Inflammatory macrophage (primary cell): Measurements from ENCODE around the gene OR11A1.
A peak's percentile ranks its signal among the peaks of the same experiment; 100 is the strongest.
"Not testable (repeated sequence)": the region's sequence is repeated elsewhere in the genome, so short reads cannot be mapped to it uniquely, and the experiment has no call there.

ENCODE experiments used
- DNase-seq, 2 donors: peaks; one replicate each; pipeline ENCODE4 v3.0.0-alpha.2; 2020 to 2022

The OR11A1 gene

GRCh38 chr6:29478740-29479139, 21.9 kb upstream of the OR11A1 start:
- no peak for DNase-seq

GRCh38 chr6:29477923-29478450, 21.1 kb upstream of the OR11A1 start:
- no peak for DNase-seq

GRCh38 chr6:29474996-29475395, 18.1 kb upstream of the OR11A1 start:
- no peak for DNase-seq

GRCh38 chr6:29466241-29466640, 9.4 kb upstream of the OR11A1 start:
- no peak for DNase-seq

GRCh38 chr6:29465801-29466200, 8.9 kb upstream of the OR11A1 start:
- DNase-seq: no peak

- no peak for DNase-seq
These were observed 8.4 kb upstream of the OR11A1 start for GRCh38 chr6:29465279-29465678.

GRCh38 chr6:29462022-29462421, 5.2 kb upstream of the OR11A1 start:
- no peak for DNase-seq

GRCh38 chr6:29461021-29461814, 4.3 kb upstream of the OR11A1 start:
- no peak for DNase-seq

GRCh38 chr6:29451471-29452193, 5.2 kb downstream of the OR11A1 start:
- DNase-seq: no peak

- no peak for DNase-seq
These were observed 9.2 kb downstream of the OR11A1 start for GRCh38 chr6:29447670-29448069.

GRCh38 chr6:29444031-29444430, 12.8 kb downstream of the OR11A1 start:
- not testable (repeated sequence) for DNase-seq

- DNase-seq: peak in 1 of 2 donors; percentile 59
These were observed 14.2 kb downstream of the OR11A1 start for GRCh38 chr6:29442719-29443118.

- DNase-seq: no peak
These were observed 17.9 kb downstream of the OR11A1 start, which contains the start of gene OR10C1 for GRCh38 chr6:29439006-29439405. OR10C1 (plus strand) TSS chr6:29439306; CDS start chr6:29440016, 710 bp downstream.

GRCh38 chr6:29436730-29437129, 20.1 kb downstream of the OR11A1 start:
- DNase-seq: not testable (repeated sequence)

- DNase-seq: no peak
These were observed 30.2 kb downstream of the OR11A1 start for GRCh38 chr6:29426654-29427053.

GRCh38 chr6:29425075-29425474, 31.8 kb downstream of the OR11A1 start:
- DNase-seq: no peak

- no peak for DNase-seq
These were observed 32.3 kb downstream of the OR11A1 start for GRCh38 chr6:29424575-29424974.

GRCh38 chr6:29424168-29424567, 32.7 kb downstream of the OR11A1 start:
- no peak for DNase-seq

- no peak for DNase-seq
These were observed 37.4 kb downstream of the OR11A1 start for GRCh38 chr6:29419516-29419915.

- DNase-seq: no peak
These were observed 42.3 kb downstream of the OR11A1 start, which contains the start of gene OR12D1 for GRCh38 chr6:29414588-29414987. OR12D1 (plus strand) TSS chr6:29414928.

- no peak for DNase-seq
These were observed 53.1 kb downstream of the OR11A1 start for GRCh38 chr6:29403801-29404200.

GRCh38 chr6:29399525-29399924, 57.3 kb downstream of the OR11A1 start:
- DNase-seq: no peak

- DNase-seq: no peak
These were observed 61.5 kb downstream of the OR11A1 start, which contains the start of gene OR12D2 for GRCh38 chr6:29395331-29395730. OR12D2 (plus strand) TSS chr6:29395631; CDS start chr6:29396700, 1,069 bp downstream.
